ENCODE results near the gene AOPEP. TPM values are rescaled to one million over a fixed set of nuclear protein-coding genes. Genes with fewer than 3 reads are reported as not detected.

The AOPEP gene
- total RNA-seq, 1 experiment from 2014 or later, result 89.5 TPM

GRCh38 chr9:94690344-94690743, 36.2 kb upstream of the AOPEP start:
- no peak for TF ChIP-seq CTCF (IDR thresholded peaks at IDR 0.05; ENCODE audit: unreplicated experiment)
- CTCF ChIA-PET, result interaction anchor here (0.7 kb wide), 2 partner anchors 18 to 235 kb away, joined by 3 to 8 read pairs; no protein-coding TSS in a partner anchor
- Mint-ChIP-seq H3K4me1 (ENCODE audit: low read depth, unreplicated experiment) (no peaks in the 10 kb centered on the region), H3K27me3 (ENCODE audit: unreplicated experiment) (no peaks in the 10 kb centered on the region), H3K27ac (ENCODE audit: unreplicated experiment) (no peak overlapping the region), H3K9me3 (ENCODE audit: low read depth, unreplicated experiment) (no peaks in the 10 kb centered on the region), H3K4me3 (ENCODE audit: low read depth, unreplicated experiment) (no peak overlapping the region), H3K36me3 (ENCODE audit: insufficient read depth, unreplicated experiment) (no peaks in the 10 kb centered on the region)
- intact Hi-C loops (cut with micrococcal nuclease; ENCODE audit: unreplicated experiment), result no loop called here
- DNase-seq, result no peak
- no TSS peak for BruUV-seq (replicated peaks)

- no peak overlapping the region for H3K4me3 Mint-ChIP-seq (ENCODE audit: low read depth, unreplicated experiment)
- no peaks in the 10 kb centered on the region for H3K9me3 Mint-ChIP-seq (ENCODE audit: low read depth, unreplicated experiment)
- no peaks in the 10 kb centered on the region for H3K36me3 Mint-ChIP-seq (ENCODE audit: insufficient read depth, unreplicated experiment)
- no peaks in the 10 kb centered on the region for H3K27me3 Mint-ChIP-seq (ENCODE audit: unreplicated experiment)
- no peak for TF ChIP-seq CTCF (IDR thresholded peaks at IDR 0.05; ENCODE audit: unreplicated experiment)
- peak; percentile 8 for DNase-seq
- CTCF ChIA-PET, result interaction anchor here (1.0 kb wide), 1 partner anchor 12 kb away, joined by 5 read pairs; no protein-coding TSS in a partner anchor
- H3K27ac Mint-ChIP-seq (ENCODE audit: unreplicated experiment), result no peak overlapping the region
- H3K4me1 Mint-ChIP-seq (ENCODE audit: low read depth, unreplicated experiment), result no peaks in the 10 kb centered on the region
- BruUV-seq (replicated peaks), result no TSS peak
- intact Hi-C loops (cut with micrococcal nuclease; ENCODE audit: unreplicated experiment), result no loop called here
Observed at GRCh38 chr9:94692601-94693000, 33.9 kb upstream of the AOPEP start.

GRCh38 chr9:94693485-94694204, 32.9 kb upstream of the AOPEP start:
- Mint-ChIP-seq H3K27me3 (ENCODE audit: unreplicated experiment) (no peaks in the 10 kb centered on the region), H3K36me3 (ENCODE audit: insufficient read depth, unreplicated experiment) (no peaks in the 10 kb centered on the region), H3K27ac (ENCODE audit: unreplicated experiment) (no peak overlapping the region), H3K4me1 (ENCODE audit: low read depth, unreplicated experiment) (no peaks in the 10 kb centered on the region), H3K4me3 (ENCODE audit: low read depth, unreplicated experiment) (no peak overlapping the region), H3K9me3 (ENCODE audit: low read depth, unreplicated experiment) (no peaks in the 10 kb centered on the region)
- TF ChIP-seq CTCF (IDR thresholded peaks at IDR 0.05; ENCODE audit: unreplicated experiment), result no peak
- BruUV-seq (replicated peaks), result no TSS peak
- intact Hi-C loops (cut with micrococcal nuclease; ENCODE audit: unreplicated experiment), result no loop called here
- no peak for DNase-seq
- CTCF ChIA-PET, result interaction anchor here (0.6 kb wide), 1 partner anchor 30 kb away, joined by 4 read pairs; no protein-coding TSS in a partner anchor

GRCh38 chr9:94696545-94696944, 30.0 kb upstream of the AOPEP start:
- Mint-ChIP-seq H3K36me3 (ENCODE audit: insufficient read depth, unreplicated experiment) (no peaks in the 10 kb centered on the region), H3K27ac (ENCODE audit: unreplicated experiment) (no peak overlapping the region), H3K4me3 (ENCODE audit: low read depth, unreplicated experiment) (no peak overlapping the region), H3K9me3 (ENCODE audit: low read depth, unreplicated experiment) (peaks cover 4% of the 10 kb centered on the region), H3K4me1 (ENCODE audit: low read depth, unreplicated experiment) (no peaks in the 10 kb centered on the region), H3K27me3 (ENCODE audit: unreplicated experiment) (peaks cover 9% of the 10 kb centered on the region)
- BruUV-seq (replicated peaks), result no TSS peak
- CTCF ChIA-PET, result no interaction called here
- no peak for DNase-seq
- no peak for TF ChIP-seq CTCF (IDR thresholded peaks at IDR 0.05; ENCODE audit: unreplicated experiment)
- intact Hi-C loops (cut with micrococcal nuclease; ENCODE audit: unreplicated experiment), result no loop called here
